Sigmoid colon (tissue), 7 donors: ENCODE results near the gene MLLT10. TPM values are rescaled to one million over a fixed set of nuclear protein-coding genes. Genes with fewer than 3 reads are reported as not detected.

Source experiments
- DNase-seq: peaks from one replicate; pipeline ENCODE4 v3.0.0-alpha.2; 2019
- H3K27ac ChIP-seq, 4 donors: fragments of 200-600 bp; sonication (generic); one replicate each; pipeline ENCODE4 v1.5.1; 2016 to 2019; ENCODE audit warnings: mild to moderate bottlenecking in 1 of 4
- H3K27me3 ChIP-seq, 3 donors: fragments of 200-600 bp; sonication (generic); one replicate each; pipeline ENCODE4 v1.5.1; 2019; ENCODE audit warnings: mild to moderate bottlenecking in 1 of 3
- H3K36me3 ChIP-seq, 4 donors: fragments of 200-600 bp; sonication (generic); one replicate each; pipeline ENCODE4 v1.5.1; 2016 to 2019
- H3K4me1 ChIP-seq, 4 donors: fragments of 200-600 bp; sonication (generic); one replicate each; pipeline ENCODE4 v1.5.1; 2017 to 2019
- H3K4me3 ChIP-seq, 4 donors: fragments of 200-600 bp; sonication (generic); one replicate each; pipeline ENCODE4 v1.5.1; 2017 to 2019; ENCODE audit warnings: mild to moderate bottlenecking in 2 of 4, moderate library complexity in 1 of 4
- H3K9me3 ChIP-seq, 4 donors: fragments of 200-600 bp in 3 of 4; sonication (generic) in 3 of 4; one replicate each; pipeline versions ENCODE4 v1.5.1 to v1.6.1; 2013 to 2019
- EP300 ChIP-seq, 4 donors: sonication (generic); formaldehyde crosslinking; IDR thresholded peaks; one replicate each; pipeline ENCODE4 v1.6.1; 2017; ENCODE audit warnings: antibody characterized with exemption in 4 of 4
- POLR2A ChIP-seq, 2 donors: fragments of 450-650 bp; IDR thresholded peaks; one replicate each; pipeline ENCODE4 v1.6.1; 2016; ENCODE audit warnings: antibody characterized with exemption in 2 of 2, mild to moderate bottlenecking in 2 of 2, moderate library complexity in 2 of 2
- POLR2AphosphoS5 ChIP-seq, 4 donors: sonication (generic); formaldehyde crosslinking; IDR thresholded peaks; one replicate each; pipeline ENCODE4 v1.6.1; 2017; ENCODE audit warnings: antibody characterized with exemption in 4 of 4
- WGBS, 2 donors: extraction: QIAGEN DNeasy Blood & Tissue Kit; methylation state at CpG; one replicate each; pipeline ENCODE4 v1.1.7; 2013; 5-methylcytosine and 5-hydroxymethylcytosine counted together
- intact Hi-C: fragments of 100-400 bp; cut with DNase I; formaldehyde crosslinking; loops from one replicate; pipeline ENCODE4 v1.15.1; 2023
- polyA plus RNA-seq, 3 donors: library from polyadenylated mRNA; stranded (reverse); fragments of 200-250 nt; gene quantifications; one replicate each; pipeline ENCODE4 v1.2.3, GENCODE V29; 2013
- total RNA-seq, 4 donors: library from RNA; depleted of rRNA; stranded (reverse); fragments of >200 nt; gene quantifications; one replicate each; pipeline ENCODE4 v1.1.0, GENCODE V29; 2016
- TF ChIP-seq, protein P1 (sequence below), 4 experiments: fragments of 450-650 bp in 3 of 4; fragments of 200-600 bp in 1 of 4; IDR thresholded peaks; one replicate each; pipeline ENCODE4 v1.5.1; 2016 to 2019; ENCODE audit warnings: antibody characterized with exemption in 4 of 4, mild to moderate bottlenecking in 3 of 4, moderate library complexity in 2 of 4
- donor health status: healthy with polysubstance abuse.
- donor health status: Bipolar disorder and iron deficiency.
- donor health status: healthy.

The MLLT10 gene
- total and polyA plus RNA-seq, 7 donors, result 8.6 to 53.7 (median 36.0) TPM

DNA sequence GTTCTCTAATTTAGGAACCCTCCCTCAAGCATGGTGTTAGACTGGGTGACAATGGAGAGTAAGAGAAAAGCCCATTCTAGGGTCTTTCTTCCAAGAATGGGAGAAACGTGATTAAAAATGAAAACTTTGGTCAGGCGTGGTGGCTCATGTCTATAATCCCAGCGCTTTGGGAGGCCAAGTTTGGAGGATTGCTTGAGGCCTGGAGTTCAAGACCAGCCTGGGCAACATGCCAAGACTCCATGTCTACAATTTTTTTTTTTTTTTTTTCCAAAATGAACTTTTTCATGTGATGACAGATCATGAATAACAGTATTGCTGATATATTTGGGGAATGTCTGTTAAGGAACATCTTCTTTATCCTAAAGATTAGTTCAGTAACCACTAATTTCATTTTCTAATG is 194.6 kb downstream of the MLLT10 start:
- no peaks in the 10 kb centered on the region for H3K27me3 ChIP-seq
- 80 to 90% methylated on average over 3 of the region's 3 CpGs for WGBS, 2 donors
- peaks cover 0 to 15% (median 2%) of the 10 kb centered on the region in 4 donors for H3K36me3 ChIP-seq
- no peaks in the 10 kb centered on the region for H3K9me3 ChIP-seq
- no peak overlapping the region for H3K4me3 ChIP-seq
- TF ChIP-seq EP300 (IDR thresholded peaks at IDR 0.05), result no peak
- no peak for TF ChIP-seq POLR2A (IDR thresholded peaks at IDR 0.05)
- no peak for TF ChIP-seq POLR2AphosphoS5 (IDR thresholded peaks at IDR 0.05)
- TF ChIP-seq, protein P1, sequence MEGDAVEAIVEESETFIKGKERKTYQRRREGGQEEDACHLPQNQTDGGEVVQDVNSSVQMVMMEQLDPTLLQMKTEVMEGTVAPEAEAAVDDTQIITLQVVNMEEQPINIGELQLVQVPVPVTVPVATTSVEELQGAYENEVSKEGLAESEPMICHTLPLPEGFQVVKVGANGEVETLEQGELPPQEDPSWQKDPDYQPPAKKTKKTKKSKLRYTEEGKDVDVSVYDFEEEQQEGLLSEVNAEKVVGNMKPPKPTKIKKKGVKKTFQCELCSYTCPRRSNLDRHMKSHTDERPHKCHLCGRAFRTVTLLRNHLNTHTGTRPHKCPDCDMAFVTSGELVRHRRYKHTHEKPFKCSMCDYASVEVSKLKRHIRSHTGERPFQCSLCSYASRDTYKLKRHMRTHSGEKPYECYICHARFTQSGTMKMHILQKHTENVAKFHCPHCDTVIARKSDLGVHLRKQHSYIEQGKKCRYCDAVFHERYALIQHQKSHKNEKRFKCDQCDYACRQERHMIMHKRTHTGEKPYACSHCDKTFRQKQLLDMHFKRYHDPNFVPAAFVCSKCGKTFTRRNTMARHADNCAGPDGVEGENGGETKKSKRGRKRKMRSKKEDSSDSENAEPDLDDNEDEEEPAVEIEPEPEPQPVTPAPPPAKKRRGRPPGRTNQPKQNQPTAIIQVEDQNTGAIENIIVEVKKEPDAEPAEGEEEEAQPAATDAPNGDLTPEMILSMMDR (IDR thresholded peaks at IDR 0.05), result no peak
- no peak for DNase-seq
- no peak overlapping the region for H3K27ac ChIP-seq
- peaks cover 0 to 25% (median 16%) of the 10 kb centered on the region in 4 donors for H3K4me1 ChIP-seq
- intact Hi-C loops, result no loop called here

DNA sequence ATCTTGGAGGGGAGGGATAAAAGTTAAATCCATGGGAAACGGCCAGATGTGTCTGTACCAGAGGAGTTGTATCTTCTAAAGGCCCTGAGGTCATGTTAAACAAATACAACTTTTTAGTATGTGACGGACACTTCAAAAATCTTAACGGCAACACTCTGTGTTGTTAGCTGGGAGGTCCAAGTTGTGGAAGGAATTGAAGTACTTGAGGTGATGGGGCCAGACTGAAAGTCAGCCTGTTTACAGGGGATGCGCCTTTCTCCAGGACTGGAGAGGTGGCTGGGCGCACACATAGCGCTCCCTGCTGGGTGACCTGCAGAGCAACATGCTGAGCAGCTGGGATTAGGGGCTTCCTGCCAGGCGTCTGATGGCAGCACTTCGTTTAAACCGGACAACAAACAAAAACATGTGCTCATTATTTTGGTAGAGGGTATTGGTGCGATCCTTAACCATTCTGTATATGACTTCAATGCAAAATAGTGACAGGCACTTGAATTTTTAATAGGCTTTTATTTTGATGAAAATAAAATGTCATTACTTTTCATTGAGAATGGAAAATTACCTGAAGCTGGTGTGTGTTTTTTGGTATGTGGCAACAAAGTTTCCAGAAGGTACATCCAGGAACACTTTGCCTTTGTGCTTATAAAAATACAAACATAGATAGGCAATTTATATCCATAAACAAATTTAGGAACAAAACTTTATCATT is 198.2 kb downstream of the MLLT10 start:
- no peaks in the 10 kb centered on the region for H3K27me3 ChIP-seq
- H3K4me1 ChIP-seq, result peaks cover 0 to 7% (median 0%) of the 10 kb centered on the region in 4 donors
- H3K27ac ChIP-seq, result no peak overlapping the region
- DNase-seq, result peak; percentile 86
- peaks cover 0 to 35% (median 8%) of the 10 kb centered on the region in 4 donors for H3K36me3 ChIP-seq
- no peak overlapping the region for H3K4me3 ChIP-seq
- no peaks in the 10 kb centered on the region for H3K9me3 ChIP-seq
- intact Hi-C loops, result loop anchor here (1.0 to 10.0 kb wide), 4 partner anchors 197 to 655 kb away; partner anchors contain the start of gene MLLT10
- 58 to 85% methylated on average over 10 of the region's 10 CpGs for WGBS, 2 donors
- TF ChIP-seq, protein P1 (IDR thresholded peaks at IDR 0.05), result peak; percentile 46 to 80 (median 66)
- TF ChIP-seq EP300 (IDR thresholded peaks at IDR 0.05) (no peak), POLR2A (IDR thresholded peaks at IDR 0.05) (no peak), POLR2AphosphoS5 (IDR thresholded peaks at IDR 0.05) (peak in 1 of 4 donors; percentile 32)

DNA sequence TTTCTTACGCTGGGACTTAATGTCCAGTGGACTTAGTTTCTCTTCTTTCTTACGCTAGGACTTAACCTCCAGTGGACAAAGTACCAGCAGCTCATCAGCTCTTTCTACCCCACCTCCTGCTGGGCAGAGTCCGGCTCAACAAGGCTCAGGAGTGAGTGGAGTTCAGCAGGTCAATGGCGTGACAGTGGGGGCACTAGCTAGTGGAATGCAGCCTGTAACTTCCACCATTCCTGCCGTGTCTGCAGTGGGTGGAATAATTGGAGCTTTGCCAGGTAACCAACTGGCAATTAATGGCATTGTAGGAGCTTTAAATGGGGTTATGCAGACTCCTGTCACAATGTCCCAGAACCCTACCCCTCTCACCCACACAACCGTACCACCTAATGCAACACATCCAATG is 199.7 kb downstream of the MLLT10 start:
- Histone ChIP-seq H3K4me3 (no peak overlapping the region), H3K9me3 (no peaks in the 10 kb centered on the region), H3K27ac (no peak overlapping the region), H3K4me1 (peaks cover 0 to 7% (median 0%) of the 10 kb centered on the region in 4 donors), H3K36me3 (peaks cover 0 to 45% (median 9%) of the 10 kb centered on the region in 4 donors), H3K27me3 (no peaks in the 10 kb centered on the region)
- 87 to 88% methylated on average over 6 of the region's 6 CpGs for WGBS, 2 donors
- TF ChIP-seq EP300 (IDR thresholded peaks at IDR 0.05) (no peak), POLR2AphosphoS5 (IDR thresholded peaks at IDR 0.05) (no peak), POLR2A (IDR thresholded peaks at IDR 0.05) (no peak)
- TF ChIP-seq, protein P1 (IDR thresholded peaks at IDR 0.05), result no peak
- no peak for DNase-seq
- intact Hi-C loops, result loop anchor here (2.0 to 10.0 kb wide), 3 partner anchors 199 to 656 kb away; partner anchors contain the start of gene MLLT10

DNA sequence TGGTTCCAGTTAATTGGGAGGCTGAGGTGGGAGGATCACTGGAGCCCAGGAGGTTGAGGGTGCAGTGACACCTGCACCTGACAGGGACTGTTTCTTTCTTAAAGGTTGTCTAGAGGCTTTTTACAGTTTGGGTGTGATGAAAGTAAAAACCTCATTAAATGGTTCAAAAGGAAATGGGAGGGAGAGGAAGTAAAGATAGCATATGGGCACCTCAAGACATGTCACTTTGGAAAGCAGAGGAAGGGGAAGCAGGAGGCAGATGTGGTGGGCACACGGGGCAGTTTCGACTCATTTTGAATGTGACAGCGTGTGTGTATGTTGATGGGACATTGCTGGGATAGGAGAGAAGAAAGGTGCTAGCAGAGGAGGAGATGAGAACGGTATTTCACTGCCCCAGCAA is 203.1 kb downstream of the MLLT10 start:
- no peaks in the 10 kb centered on the region for H3K27me3 ChIP-seq
- peaks cover 0 to 4% (median 0%) of the 10 kb centered on the region in 4 donors for H3K4me1 ChIP-seq
- peaks cover 4 to 65% (median 21%) of the 10 kb centered on the region in 4 donors for H3K36me3 ChIP-seq
- 59 to 81% methylated on average over 4 of the region's 4 CpGs for WGBS, 2 donors
- H3K27ac ChIP-seq, result no peak overlapping the region
- intact Hi-C loops, result loop anchor here (10.0 kb wide), 1 partner anchor 462 kb away; no protein-coding TSS in a partner anchor
- DNase-seq, result no peak
- H3K4me3 ChIP-seq, result no peak overlapping the region
- TF ChIP-seq EP300 (IDR thresholded peaks at IDR 0.05) (no peak), POLR2A (IDR thresholded peaks at IDR 0.05) (no peak), POLR2AphosphoS5 (IDR thresholded peaks at IDR 0.05) (no peak)
- TF ChIP-seq, protein P1 (IDR thresholded peaks at IDR 0.05), result no peak
- no peaks in the 10 kb centered on the region for H3K9me3 ChIP-seq
